ENCODE measurements around the gene SKP1. TPM values are rescaled to one million over a fixed set of nuclear protein-coding genes. Genes with fewer than 3 reads are reported as not detected.

Gene SKP1
- total and polyA plus RNA-seq, 10 of the 15 experiments (the other 5 are each of a cell fraction or from before 2014, with no cell fraction given): 100 to 1,686 (median 519) TPM

- TF ChIP-seq ZBTB4 (CRISPR knock-in tag; IDR thresholded peaks at IDR 0.05) (no peak), PBX3 (IDR thresholded peaks at IDR 0.05; ENCODE audit: insufficient replicate concordance, low read depth, low read length) (no peak), PML (IDR thresholded peaks at IDR 0.05; ENCODE audit: low read length) (no peak), ZNF217 (IDR thresholded peaks at IDR 0.05) (no peak), PAX5 (IDR thresholded peaks at IDR 0.05; ENCODE audit: borderline replicate concordance, low read depth, low read length) (peak; percentile 12; the same call in 1 of the 2 replicates), PAX8 (IDR thresholded peaks at IDR 0.05) (no peak), NRF1 (conservative IDR thresholded peaks at IDR 0.05; ENCODE audit: low read depth, low read length) (no peak), NFYA (IDR thresholded peaks at IDR 0.05; ENCODE audit: borderline replicate concordance, low read depth, low read length) (no peak), BCLAF1 (IDR thresholded peaks at IDR 0.05) (no peak), E2F4 (IDR thresholded peaks at IDR 0.05; ENCODE audit: low read depth, low read length) (no peak), ZNF207 (IDR thresholded peaks at IDR 0.05; ENCODE audit: borderline replicate concordance) (no peak), BRCA1 (IDR thresholded peaks at IDR 0.05; ENCODE audit: low read depth, low read length) (no peak), NR2F1 (conservative IDR thresholded peaks at IDR 0.05) (0 out of 2 replicates have a peak, but pooled peaks have one; percentile 29), SREBF1 (IDR thresholded peaks at IDR 0.05; ENCODE audit: low read length) (no peak), NFXL1 (IDR thresholded peaks at IDR 0.05; ENCODE audit: borderline replicate concordance) (no peak), EED (IDR thresholded peaks at IDR 0.05; ENCODE audit: low read depth) (peak; percentile 72), BCL3 (IDR thresholded peaks at IDR 0.05; ENCODE audit: borderline replicate concordance, insufficient read depth, low read depth, low read length, poor library complexity, severe bottlenecking) (peak; percentile 16), USF2 (IDR thresholded peaks at IDR 0.05; ENCODE audit: borderline replicate concordance, low read depth, low read length) (no peak), CBX3 (IDR thresholded peaks at IDR 0.05; ENCODE audit: borderline replicate concordance, low read depth) (no peak), TARDBP (IDR thresholded peaks at IDR 0.05; ENCODE audit: borderline replicate concordance) (no peak), MEF2A (IDR thresholded peaks at IDR 0.05; ENCODE audit: insufficient read depth, low read depth, low read length) (no peak)
Measured at GRCh38 chr5:134110382-134110781, 66.4 kb downstream of the SKP1 start (continued).

Data from GM12878 (cell line).